ENCODE results near the gene NCKAP5. TPM values are rescaled to one million over a fixed set of nuclear protein-coding genes. Genes with fewer than 3 reads are reported as not detected.

NCKAP5 gene
- total and polyA plus RNA-seq, 9 of the 15 experiments (the other 6 are each of a cell fraction or from before 2014, with no cell fraction given): not detected

- no TSS peak for BruUV-seq (replicated peaks)
- no peak overlapping the region for H3K27ac ChIP-seq (ENCODE audit: extremely low read depth, low read depth, low read length)
- WGBS (ENCODE audit: insufficient coverage, low coverage, missing lambda C conversion rate): 0% methylated on average over 1 of the region's 1 CpG
- no peaks in the 10 kb centered on the region for H3K9me3 ChIP-seq (replicated peaks; ENCODE audit: control insufficient read depth, insufficient read depth, low read depth, low read length)
- POLR2A ChIA-PET: interaction anchor here (0.8 kb wide), 1 partner anchor 10 kb away, joined by 3 read pairs; no protein-coding TSS in a partner anchor
- no peak for TF ChIP-seq ZFP91 (CRISPR knock-in tag; IDR thresholded peaks at IDR 0.05)
- TF ChIP-seq HDAC1 (IDR thresholded peaks at IDR 0.05): no peak
- TF ChIP-seq HSF4 (CRISPR knock-in tag; IDR thresholded peaks at IDR 0.05; ENCODE audit: borderline replicate concordance): no peak
- TF ChIP-seq POLR2G (IDR thresholded peaks at IDR 0.05; ENCODE audit: low read depth, low read length): no peak
- no peak for TF ChIP-seq CUX1 (CRISPR knock-in tag; IDR thresholded peaks at IDR 0.05)
- no peak for TF ChIP-seq ASH1L (IDR thresholded peaks at IDR 0.05; ENCODE audit: borderline replicate concordance, low read depth, partially characterized antibody)
- TF ChIP-seq ADNP (tag; IDR thresholded peaks at IDR 0.05): no peak
- no peak for TF ChIP-seq ZNF146 (CRISPR knock-in tag; IDR thresholded peaks at IDR 0.05; ENCODE audit: unreplicated experiment)
- TF ChIP-seq HOXB6 (CRISPR knock-in tag; IDR thresholded peaks at IDR 0.05; ENCODE audit: borderline replicate concordance): no peak
- no peak for TF ChIP-seq TSC22D4 (tag; IDR thresholded peaks at IDR 0.05)
- no peak for TF ChIP-seq FOXA1 (IDR thresholded peaks at IDR 0.05; ENCODE audit: borderline replicate concordance)
- TF ChIP-seq FIP1L1 (IDR thresholded peaks at IDR 0.05; ENCODE audit: low read depth, low read length, poor library complexity, severe bottlenecking): no peak
- H3K9ac ChIP-seq (ENCODE audit: insufficient read depth in 1 of 2, low read depth in 2 of 2, low read length in 2 of 2): no peak overlapping the region
- ATAC-seq: no peak
- no peak for DNase-seq (ENCODE audit: extremely low read depth in 1 of 4, low spot score in 3 of 4)
- CTCF ChIA-PET (ENCODE audit: low intra/inter-chr PET ratio): no interaction called here
- no peak for FAIRE-seq
- in situ Hi-C loops (cut with MboI): no loop called here
- H3K4me3 ChIP-seq: no peak overlapping the region
- no peaks in the 10 kb centered on the region for H3K4me1 ChIP-seq (replicated peaks in 1 of 2; ENCODE audit: control insufficient read depth in 2 of 2, insufficient read depth in 2 of 2, low read length in 2 of 2)
- H3K79me2 ChIP-seq (ENCODE audit: control insufficient read depth, insufficient read depth, low read length): no peaks in the 10 kb centered on the region
- H3K27me3 ChIP-seq (ENCODE audit: control insufficient read depth in 2 of 2, insufficient read depth in 2 of 2, low read length in 2 of 2): no peaks in the 10 kb centered on the region
- H2AFZ ChIP-seq (ENCODE audit: low read depth, low read length): no peak overlapping the region
- H3K9me1 ChIP-seq (ENCODE audit: control insufficient read depth, insufficient read depth, low read length): no peaks in the 10 kb centered on the region
- intact Hi-C loops (cut with micrococcal nuclease): no loop called here
- no peak overlapping the region for H3K4me2 ChIP-seq (ENCODE audit: insufficient read depth, low read length)
- no peaks in the 10 kb centered on the region for H4K20me1 ChIP-seq (replicated peaks; ENCODE audit: control insufficient read depth, insufficient read depth, low read length)
- no peaks in the 10 kb centered on the region for H3K36me3 ChIP-seq (ENCODE audit: control insufficient read depth, insufficient read depth, low read length)
Measured at GRCh38 chr2:132849118-132849517, 719.1 kb downstream of the NCKAP5 start.

All from K562 (cell line).